HL-60 (cell line): ENCODE data around the gene JAML.

Experiments used
- POLR2AphosphoS5 ChIP-seq: IDR thresholded peaks from 2 replicates; pipeline ENCODE4 v1.6.1; 2012; ENCODE audit warnings: low read depth
- TF ChIP-seq, protein P1 (sequence below): IDR thresholded peaks from one replicate; pipeline ENCODE4 v1.5.1; 2011; ENCODE audit warnings: low read length, control low read depth, inconsistent platforms; ENCODE audit not compliant: insufficient read depth

DNA sequence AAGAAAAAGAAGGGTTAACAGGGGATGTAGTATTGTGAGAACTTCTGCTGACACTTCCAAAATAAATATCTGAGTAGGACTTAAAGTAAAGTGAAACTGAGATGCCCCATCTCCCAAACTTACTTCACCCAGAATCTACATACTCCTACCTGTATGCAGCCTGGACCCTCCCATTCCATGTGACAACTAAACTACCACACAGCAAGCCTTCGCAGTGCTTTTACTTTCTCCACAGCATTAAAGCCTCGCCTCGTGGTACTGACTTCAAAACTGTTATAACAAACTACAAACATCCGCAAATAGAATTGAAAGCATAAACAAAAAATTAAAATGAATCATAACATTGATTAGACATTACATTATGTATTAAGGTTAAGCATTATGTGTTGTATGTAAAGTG is 38.3 kb upstream of the JAML start:
- TF ChIP-seq, protein P1, sequence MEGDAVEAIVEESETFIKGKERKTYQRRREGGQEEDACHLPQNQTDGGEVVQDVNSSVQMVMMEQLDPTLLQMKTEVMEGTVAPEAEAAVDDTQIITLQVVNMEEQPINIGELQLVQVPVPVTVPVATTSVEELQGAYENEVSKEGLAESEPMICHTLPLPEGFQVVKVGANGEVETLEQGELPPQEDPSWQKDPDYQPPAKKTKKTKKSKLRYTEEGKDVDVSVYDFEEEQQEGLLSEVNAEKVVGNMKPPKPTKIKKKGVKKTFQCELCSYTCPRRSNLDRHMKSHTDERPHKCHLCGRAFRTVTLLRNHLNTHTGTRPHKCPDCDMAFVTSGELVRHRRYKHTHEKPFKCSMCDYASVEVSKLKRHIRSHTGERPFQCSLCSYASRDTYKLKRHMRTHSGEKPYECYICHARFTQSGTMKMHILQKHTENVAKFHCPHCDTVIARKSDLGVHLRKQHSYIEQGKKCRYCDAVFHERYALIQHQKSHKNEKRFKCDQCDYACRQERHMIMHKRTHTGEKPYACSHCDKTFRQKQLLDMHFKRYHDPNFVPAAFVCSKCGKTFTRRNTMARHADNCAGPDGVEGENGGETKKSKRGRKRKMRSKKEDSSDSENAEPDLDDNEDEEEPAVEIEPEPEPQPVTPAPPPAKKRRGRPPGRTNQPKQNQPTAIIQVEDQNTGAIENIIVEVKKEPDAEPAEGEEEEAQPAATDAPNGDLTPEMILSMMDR: no peak
- TF ChIP-seq POLR2AphosphoS5: no peak
